Kidney tubule cell (primary cell): Measurements from ENCODE around the gene AGPAT2.
"Not testable (repeated sequence)": the region's sequence is repeated elsewhere in the genome, so short reads cannot be mapped to it uniquely, and the experiment has no call there.

Experiments
- DNase-seq: peaks from one replicate; pipeline ENCODE4 v3.0.0-alpha.2; 2018; ENCODE audit warnings: low spot score

AGPAT2 gene

DNA sequence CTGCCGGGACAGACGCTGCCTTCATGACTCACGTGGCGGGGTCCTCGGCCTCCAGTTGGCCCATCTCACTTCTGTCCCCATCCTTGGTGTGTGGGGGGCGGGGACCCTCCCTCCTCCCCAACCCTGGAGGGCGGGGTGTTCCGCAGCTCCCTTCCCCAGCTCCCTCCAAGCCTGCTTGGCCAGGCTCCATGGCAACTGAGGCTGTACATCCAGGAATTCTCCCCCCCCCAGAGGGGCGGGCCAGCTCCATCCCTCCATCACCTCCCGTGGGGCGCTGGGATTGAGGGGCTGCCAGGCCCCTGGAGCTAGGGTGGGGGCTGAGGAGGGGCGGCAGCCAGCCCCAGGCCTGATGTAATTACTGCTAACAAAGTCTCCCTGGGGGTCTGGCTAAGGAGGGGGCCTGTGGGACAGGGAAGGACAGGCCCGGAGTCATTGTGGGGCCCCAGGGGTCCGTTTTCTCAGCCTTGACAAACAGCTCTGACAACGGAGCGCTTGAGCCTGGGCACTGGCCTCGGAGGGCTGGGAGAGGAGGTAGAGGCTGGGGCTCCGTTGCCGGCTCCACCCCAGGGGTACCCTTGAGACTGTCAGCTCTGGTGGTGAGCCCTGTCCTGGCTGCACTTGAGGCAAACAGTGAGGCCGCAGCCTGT is 33.1 kb upstream of the AGPAT2 start:
- no peak for DNase-seq

DNA sequence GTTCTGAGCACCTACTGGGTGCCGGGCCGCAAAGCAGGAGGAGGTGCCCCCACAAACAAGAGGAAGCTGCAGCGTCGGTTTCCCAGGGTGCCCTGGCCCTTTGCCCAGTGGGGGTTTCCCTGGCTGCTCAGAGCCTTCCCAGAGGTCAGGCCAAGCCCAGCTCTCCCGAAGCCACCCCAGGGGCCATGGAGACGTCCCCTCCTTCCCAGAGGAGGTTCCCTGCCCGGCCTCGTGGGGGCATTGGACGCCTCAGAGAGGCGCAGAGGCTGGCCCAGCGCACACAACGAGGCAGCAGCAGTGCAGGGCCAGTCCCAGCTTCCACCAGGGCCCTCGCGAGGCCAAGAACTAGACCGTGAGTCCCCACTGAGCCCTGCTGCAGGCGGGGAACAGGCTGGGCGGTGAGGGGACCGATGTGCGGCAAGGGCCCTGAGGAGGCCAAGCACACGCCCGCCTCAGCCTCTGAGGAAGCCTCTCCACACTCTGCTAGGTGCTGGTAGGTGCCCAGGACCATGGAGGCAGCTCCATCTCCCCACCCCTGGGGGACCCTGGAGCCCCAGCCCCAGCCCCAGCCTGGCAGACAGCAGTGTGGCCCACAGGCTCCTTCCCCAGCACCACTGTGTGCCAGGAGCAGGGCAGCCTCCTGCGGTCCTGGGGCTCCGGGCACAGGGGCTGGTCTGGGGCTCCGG is 32.1 kb upstream of the AGPAT2 start:
- no peak for DNase-seq

DNA sequence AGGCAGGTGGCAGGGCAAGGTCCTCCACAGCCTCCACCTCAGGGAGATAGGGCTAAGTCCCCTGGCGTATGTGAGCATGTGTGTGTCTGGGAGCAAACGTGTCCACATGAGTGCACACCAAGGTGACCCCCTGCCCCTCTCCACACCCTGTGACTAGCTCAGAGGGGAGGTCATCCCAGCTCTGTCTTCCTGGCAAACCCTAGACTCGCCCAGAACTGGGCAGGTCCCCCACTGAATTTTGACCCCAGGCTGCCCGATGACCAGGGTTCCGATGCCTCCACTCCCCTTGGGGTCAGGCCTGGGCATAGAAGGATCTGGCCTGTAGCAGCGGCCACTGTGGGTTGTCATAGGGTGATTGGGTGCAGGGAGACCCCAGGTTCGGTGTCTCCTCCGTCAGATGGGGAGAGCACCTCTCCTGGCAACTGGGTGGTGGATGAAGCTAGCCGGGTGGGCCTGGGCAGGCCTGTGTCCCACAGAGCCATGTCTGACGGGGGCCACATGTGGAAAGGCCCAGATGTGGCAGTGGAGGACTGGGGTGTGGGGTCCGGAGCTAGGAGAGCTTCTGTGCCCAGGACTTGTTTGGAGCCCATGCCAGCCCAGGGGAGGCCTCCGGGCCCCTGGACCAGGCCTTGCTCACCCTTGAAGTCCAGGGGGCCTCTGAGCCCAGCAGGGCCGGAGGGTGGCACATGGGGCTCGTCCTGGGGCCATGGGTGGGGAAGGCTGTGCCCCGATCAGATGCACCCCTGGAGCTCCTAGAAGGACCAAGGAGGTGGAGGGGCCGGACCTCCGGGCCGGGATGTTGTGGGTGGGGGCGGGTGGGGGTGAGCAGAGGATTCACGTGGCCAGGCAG is 31.3 kb upstream of the AGPAT2 start:
- DNase-seq: no peak

- no peak for DNase-seq
These were observed 30.1 kb upstream of the AGPAT2 start for GRCh38 chr9:136717399-136717798.

DNA sequence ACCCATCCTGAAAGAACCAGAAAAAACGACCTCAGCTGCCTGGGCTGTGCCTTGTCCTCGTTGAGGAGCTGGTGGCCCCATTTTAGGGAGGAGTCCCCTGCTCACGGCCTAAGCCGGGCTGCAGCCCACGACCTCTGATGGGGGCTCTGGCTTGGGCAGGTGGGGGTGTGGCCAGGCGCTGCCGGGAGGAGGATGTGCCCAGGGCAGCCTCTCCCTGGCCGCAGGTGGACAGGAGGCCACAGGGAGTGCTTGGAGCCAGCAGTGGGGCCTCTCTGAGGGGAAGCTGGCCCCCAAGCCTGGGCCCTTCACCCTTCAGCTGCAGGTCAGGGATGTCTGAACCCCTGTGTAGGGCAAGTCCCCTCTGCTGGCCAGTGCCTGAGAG is 27.6 kb upstream of the AGPAT2 start:
- DNase-seq: no peak

- DNase-seq: no peak
These were observed 27.0 kb upstream of the AGPAT2 start for GRCh38 chr9:136714096-136714892.

- DNase-seq: no peak
These were observed 26.3 kb upstream of the AGPAT2 start for GRCh38 chr9:136713550-136713949.

DNA sequence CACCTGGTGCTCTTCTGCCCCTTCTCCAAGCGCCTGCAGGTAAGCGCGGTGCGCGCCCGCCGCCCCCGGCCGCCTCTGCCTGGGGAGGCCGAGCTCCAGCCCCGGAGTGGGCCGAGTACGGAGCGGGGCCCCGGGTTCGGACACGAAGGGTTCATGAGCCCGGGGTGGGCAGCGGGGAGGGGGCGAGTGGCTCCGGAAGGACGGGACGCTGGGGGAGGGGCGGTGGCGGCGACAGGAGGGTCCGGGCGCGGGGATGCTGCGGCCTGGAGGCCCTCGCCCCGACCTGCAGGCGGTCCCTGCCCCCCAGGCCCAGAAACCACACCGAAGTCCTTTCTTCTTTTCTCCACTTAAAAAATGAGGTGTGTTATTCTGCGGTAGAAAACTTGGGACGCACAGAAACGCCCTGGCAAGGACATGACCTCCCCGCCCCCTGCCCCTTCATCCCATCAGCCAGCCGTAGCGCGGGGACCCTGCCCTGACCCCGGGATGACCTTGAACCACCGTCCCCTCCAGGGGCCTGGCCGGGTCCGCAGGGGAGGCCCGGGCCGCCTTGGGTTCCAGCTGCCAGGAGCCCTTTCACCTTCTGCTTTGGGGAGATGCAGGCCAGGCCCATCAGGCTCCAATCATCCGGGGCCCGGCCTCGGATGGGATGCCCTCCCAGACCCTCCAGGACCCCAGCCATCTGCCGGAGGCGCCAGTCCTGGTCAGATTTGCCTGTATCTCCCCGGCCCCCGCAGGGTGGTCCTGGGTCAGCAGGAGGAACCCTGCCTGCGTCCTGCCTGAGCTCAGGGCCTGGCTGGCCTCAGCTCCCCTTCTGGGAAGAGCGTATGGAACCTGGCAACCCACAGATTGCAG is 25.7 kb upstream of the AGPAT2 start:
- no peak for DNase-seq

- DNase-seq: no peak
These were observed 24.8 kb upstream of the AGPAT2 start, which contains the start of gene DIPK1B for GRCh38 chr9:136711751-136712689. Gene DIPK1B, plus strand, starts transcription at chr9:136712572. Its CDS starts 94 bp downstream, at chr9:136712666.

- DNase-seq: not testable (repeated sequence)
These were observed 24.0 kb upstream of the AGPAT2 start for GRCh38 chr9:136711219-136711648.

DNA sequence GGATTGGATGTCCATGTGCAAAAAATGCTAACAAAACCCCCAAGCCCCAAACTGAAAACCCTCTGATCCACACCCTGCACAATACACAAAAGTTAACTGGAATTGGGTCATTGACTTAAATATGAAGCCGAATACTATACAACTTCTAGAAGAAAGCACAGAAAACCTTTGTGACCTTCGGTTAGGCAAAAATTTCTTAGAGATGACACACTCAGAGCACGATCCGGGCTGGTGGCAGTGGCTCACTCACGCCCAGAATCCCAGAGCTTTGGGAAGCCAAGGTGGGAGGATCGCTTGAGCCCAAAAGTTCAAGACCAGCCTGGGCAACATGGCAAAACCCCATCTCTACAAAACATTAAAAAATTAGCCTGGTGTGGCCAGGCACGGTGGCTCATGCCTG is 23.3 kb upstream of the AGPAT2 start:
- no peak for DNase-seq

GRCh38 chr9:136709454-136710109 is 22.3 kb upstream of the AGPAT2 start:
- DNase-seq: no peak

- no peak for DNase-seq
These were observed 20.7 kb upstream of the AGPAT2 start for GRCh38 chr9:136707849-136708517.

DNA sequence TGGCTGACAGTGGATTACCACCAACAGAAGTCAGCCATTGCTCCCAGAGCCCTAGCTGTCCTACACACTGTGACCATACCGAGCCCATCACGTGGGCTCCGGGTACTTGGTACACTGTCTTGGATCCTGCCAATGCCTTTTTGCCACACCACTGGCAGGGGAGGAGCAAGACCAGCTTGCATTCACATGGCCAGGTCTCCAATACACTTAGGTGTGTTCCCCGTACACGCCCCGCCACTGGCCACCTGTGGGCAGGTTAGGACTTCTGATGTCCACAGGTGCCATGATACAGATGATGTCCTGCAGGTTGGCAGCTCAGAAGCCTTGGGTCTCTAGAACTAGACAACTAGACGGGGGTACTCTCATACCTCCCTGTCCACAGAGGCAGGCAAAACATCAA is 19.8 kb upstream of the AGPAT2 start:
- DNase-seq: no peak

DNA sequence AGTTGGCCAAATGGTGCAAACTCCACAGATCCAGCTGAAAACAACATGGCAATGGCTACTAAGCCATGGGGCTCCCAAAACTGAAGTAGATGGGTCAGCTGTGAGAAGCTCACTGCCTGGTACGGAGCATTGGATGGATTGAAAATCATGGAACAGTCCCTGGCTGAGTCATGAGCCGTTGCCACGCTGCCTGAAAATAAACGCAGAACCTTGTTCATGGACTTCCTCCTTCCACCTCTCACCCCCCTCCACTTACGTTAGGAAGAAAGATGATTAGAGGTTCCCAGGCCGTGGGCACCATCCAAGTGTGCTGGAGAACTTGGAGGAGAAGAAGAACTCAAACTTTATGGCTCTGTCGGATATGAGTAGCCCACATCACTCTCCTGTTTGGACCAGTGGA is 18.3 kb upstream of the AGPAT2 start:
- DNase-seq: no peak

- DNase-seq: not testable (repeated sequence)
These were observed 17.5 kb upstream of the AGPAT2 start for GRCh38 chr9:136704741-136705140.

DNA sequence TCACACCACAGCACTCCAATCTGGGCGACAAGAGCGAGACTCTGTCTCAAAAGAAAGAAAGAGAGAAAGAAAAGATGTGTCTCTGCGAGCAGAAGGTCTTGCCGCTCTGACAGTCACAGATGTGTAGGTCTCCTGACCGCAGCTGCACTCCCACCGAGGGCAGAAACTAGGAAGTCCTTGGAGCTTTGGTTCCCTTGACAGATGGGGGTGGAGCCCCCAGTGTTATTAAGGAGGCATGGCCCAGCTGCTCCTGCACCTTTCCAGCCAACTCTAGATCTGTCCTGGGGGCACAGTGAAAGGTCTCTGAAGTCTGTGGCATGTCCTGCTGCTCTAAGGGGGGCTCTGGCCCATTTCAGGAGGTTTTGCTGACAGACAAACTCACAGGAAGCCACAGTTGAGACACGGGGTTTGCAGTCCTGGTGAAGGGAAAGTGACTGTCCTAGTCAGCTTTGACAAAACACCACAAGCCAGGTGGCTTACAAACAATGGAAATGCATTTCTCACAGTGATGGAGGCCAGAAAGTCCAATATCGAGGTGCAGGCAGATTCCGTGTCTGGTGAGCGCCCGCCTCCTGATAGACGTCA is 16.1 kb upstream of the AGPAT2 start:
- DNase-seq: no peak

GRCh38 chr9:136701668-136702053 is 14.4 kb upstream of the AGPAT2 start:
- DNase-seq: no peak
